SH-SY5Y (cell line): Measurements from ENCODE around the gene GORASP1.

Experiments used
- GATA2 ChIP-seq: IDR thresholded peaks from 2 replicates; pipeline ENCODE4 v1.6.1; 2011; ENCODE audit warnings: mild to moderate bottlenecking, low read depth, low read length
- GATA3 ChIP-seq: IDR thresholded peaks from 2 replicates; pipeline ENCODE4 v1.6.1; 2011; ENCODE audit warnings: low read depth, mild to moderate bottlenecking, low read length, moderate library complexity

GORASP1 gene

GRCh38 chr3:39106281-39106811 is 1.1 kb downstream of the GORASP1 start:
- TF ChIP-seq GATA2 (no peak), GATA3 (no peak)

GRCh38 chr3:39105687-39106063 is 1.8 kb downstream of the GORASP1 start:
- TF ChIP-seq GATA3 = no peak
- TF ChIP-seq GATA2 = no peak

- TF ChIP-seq GATA2 (no peak), GATA3 (no peak)
Measured at GRCh38 chr3:39104961-39105686, 2.3 kb downstream of the GORASP1 start.

- TF ChIP-seq GATA3 (no peak), GATA2 (no peak)
Measured at GRCh38 chr3:39103791-39104552, 3.5 kb downstream of the GORASP1 start.

- TF ChIP-seq GATA3 (no peak), GATA2 (no peak)
Measured at GRCh38 chr3:39103324-39103693, 4.1 kb downstream of the GORASP1 start.

- no peak for TF ChIP-seq GATA2
Measured at GRCh38 chr3:39102504-39103323, 4.7 kb downstream of the GORASP1 start.

- TF ChIP-seq GATA2 (no peak), GATA3 (no peak)
Measured at GRCh38 chr3:39101022-39101689, 6.3 kb downstream of the GORASP1 start.

GRCh38 chr3:39100500-39100886 is 6.9 kb downstream of the GORASP1 start:
- TF ChIP-seq GATA2 = no peak
- no peak for TF ChIP-seq GATA3

- TF ChIP-seq GATA3 (no peak), GATA2 (no peak)
Measured at GRCh38 chr3:39099738-39100499, 7.5 kb downstream of the GORASP1 start.

GRCh38 chr3:39099242-39099641 is 8.2 kb downstream of the GORASP1 start:
- no peak for TF ChIP-seq GATA2
- TF ChIP-seq GATA3 = no peak

- TF ChIP-seq GATA3 = no peak
- no peak for TF ChIP-seq GATA2
Measured at GRCh38 chr3:39098473-39099000, 8.9 kb downstream of the GORASP1 start.

GRCh38 chr3:39097716-39098472 is 9.5 kb downstream of the GORASP1 start:
- TF ChIP-seq GATA2 (no peak), GATA3 (no peak)

- TF ChIP-seq GATA2 = no peak
- TF ChIP-seq GATA3 = no peak
Measured at GRCh38 chr3:39096775-39097174, 10.7 kb downstream of the GORASP1 start.
